ENCODE data around the gene MPHOSPH6.

The MPHOSPH6 gene

DNA sequence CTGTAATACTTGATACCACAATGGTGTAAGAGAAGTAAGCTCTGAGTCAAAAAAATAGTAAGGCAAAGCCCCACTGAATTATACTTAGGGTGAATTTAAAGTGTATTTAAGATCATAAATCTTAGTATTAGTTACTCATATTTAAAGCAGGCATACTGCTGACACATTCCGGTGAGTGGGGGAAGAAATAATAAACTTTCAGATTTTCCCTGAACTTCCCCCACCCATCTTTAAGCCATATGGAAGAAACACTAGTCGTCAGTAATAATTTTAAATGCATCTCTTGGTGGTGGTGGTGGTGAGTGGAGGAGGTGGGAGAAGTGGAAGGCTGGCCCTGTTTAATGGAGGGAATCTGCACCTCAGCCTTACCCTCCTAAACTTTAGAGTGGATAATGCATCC is 20.5 kb downstream of the MPHOSPH6 start:
- no peak overlapping the region for H3K4me3 ChIP-seq (replicated peaks; ENCODE audit: insufficient read depth, low read length)
- no peaks in the 10 kb centered on the region for H3K27me3 ChIP-seq (ENCODE audit: insufficient read depth, poor library complexity, severe bottlenecking)
- TF ChIP-seq, protein P1, sequence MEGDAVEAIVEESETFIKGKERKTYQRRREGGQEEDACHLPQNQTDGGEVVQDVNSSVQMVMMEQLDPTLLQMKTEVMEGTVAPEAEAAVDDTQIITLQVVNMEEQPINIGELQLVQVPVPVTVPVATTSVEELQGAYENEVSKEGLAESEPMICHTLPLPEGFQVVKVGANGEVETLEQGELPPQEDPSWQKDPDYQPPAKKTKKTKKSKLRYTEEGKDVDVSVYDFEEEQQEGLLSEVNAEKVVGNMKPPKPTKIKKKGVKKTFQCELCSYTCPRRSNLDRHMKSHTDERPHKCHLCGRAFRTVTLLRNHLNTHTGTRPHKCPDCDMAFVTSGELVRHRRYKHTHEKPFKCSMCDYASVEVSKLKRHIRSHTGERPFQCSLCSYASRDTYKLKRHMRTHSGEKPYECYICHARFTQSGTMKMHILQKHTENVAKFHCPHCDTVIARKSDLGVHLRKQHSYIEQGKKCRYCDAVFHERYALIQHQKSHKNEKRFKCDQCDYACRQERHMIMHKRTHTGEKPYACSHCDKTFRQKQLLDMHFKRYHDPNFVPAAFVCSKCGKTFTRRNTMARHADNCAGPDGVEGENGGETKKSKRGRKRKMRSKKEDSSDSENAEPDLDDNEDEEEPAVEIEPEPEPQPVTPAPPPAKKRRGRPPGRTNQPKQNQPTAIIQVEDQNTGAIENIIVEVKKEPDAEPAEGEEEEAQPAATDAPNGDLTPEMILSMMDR (IDR thresholded peaks at IDR 0.05; ENCODE audit: insufficient read depth, low read length): no peak
- TF ChIP-seq, protein P2, sequence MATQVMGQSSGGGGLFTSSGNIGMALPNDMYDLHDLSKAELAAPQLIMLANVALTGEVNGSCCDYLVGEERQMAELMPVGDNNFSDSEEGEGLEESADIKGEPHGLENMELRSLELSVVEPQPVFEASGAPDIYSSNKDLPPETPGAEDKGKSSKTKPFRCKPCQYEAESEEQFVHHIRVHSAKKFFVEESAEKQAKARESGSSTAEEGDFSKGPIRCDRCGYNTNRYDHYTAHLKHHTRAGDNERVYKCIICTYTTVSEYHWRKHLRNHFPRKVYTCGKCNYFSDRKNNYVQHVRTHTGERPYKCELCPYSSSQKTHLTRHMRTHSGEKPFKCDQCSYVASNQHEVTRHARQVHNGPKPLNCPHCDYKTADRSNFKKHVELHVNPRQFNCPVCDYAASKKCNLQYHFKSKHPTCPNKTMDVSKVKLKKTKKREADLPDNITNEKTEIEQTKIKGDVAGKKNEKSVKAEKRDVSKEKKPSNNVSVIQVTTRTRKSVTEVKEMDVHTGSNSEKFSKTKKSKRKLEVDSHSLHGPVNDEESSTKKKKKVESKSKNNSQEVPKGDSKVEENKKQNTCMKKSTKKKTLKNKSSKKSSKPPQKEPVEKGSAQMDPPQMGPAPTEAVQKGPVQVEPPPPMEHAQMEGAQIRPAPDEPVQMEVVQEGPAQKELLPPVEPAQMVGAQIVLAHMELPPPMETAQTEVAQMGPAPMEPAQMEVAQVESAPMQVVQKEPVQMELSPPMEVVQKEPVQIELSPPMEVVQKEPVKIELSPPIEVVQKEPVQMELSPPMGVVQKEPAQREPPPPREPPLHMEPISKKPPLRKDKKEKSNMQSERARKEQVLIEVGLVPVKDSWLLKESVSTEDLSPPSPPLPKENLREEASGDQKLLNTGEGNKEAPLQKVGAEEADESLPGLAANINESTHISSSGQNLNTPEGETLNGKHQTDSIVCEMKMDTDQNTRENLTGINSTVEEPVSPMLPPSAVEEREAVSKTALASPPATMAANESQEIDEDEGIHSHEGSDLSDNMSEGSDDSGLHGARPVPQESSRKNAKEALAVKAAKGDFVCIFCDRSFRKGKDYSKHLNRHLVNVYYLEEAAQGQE (IDR thresholded peaks at IDR 0.05; ENCODE audit: insufficient replicate concordance, low read depth): no peak
- TF ChIP-seq POLR2AphosphoS5 (IDR thresholded peaks at IDR 0.05; ENCODE audit: low read depth): no peak
- DNase-seq (ENCODE audit: low read depth in 1 of 2, low spot score in 1 of 2): no peak
- no peak overlapping the region for H3K27ac ChIP-seq (replicated peaks)

DNA sequence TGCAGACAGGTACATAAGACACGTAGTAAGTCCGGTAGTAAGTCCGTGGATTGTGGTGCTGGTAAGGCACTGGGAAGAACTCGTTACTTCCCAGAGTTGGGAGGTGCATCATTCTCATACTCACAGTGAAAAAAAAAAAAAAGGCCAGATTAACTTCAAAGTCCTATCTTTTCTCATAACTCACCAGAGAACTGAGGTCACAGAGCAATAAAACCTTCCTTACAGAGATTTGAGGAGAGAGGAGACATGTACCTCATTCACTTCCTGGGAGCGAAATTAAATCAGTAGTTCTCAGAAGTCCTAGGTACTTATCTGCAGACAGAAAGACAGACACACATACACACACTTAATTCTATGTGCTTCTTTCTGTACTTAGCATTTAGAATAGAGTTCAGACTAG is 22.5 kb downstream of the MPHOSPH6 start:
- no peak overlapping the region for H3K4me3 ChIP-seq (replicated peaks; ENCODE audit: insufficient read depth, low read length)
- no peak for DNase-seq (ENCODE audit: low read depth in 1 of 2, low spot score in 1 of 2)
- no peaks in the 10 kb centered on the region for H3K27me3 ChIP-seq (ENCODE audit: insufficient read depth, poor library complexity, severe bottlenecking)
- no peak for TF ChIP-seq SPI1 (IDR thresholded peaks at IDR 0.05; ENCODE audit: borderline replicate concordance, low read depth)
- TF ChIP-seq POLR2AphosphoS5 (IDR thresholded peaks at IDR 0.05; ENCODE audit: low read depth): no peak
- TF ChIP-seq, protein P2 (IDR thresholded peaks at IDR 0.05; ENCODE audit: insufficient replicate concordance, low read depth): no peak
- no peak for TF ChIP-seq GABPA (IDR thresholded peaks at IDR 0.05; ENCODE audit: low read depth)
- TF ChIP-seq, protein P1 (IDR thresholded peaks at IDR 0.05; ENCODE audit: insufficient read depth, low read length): no peak
- no peak overlapping the region for H3K27ac ChIP-seq (replicated peaks)

DNA sequence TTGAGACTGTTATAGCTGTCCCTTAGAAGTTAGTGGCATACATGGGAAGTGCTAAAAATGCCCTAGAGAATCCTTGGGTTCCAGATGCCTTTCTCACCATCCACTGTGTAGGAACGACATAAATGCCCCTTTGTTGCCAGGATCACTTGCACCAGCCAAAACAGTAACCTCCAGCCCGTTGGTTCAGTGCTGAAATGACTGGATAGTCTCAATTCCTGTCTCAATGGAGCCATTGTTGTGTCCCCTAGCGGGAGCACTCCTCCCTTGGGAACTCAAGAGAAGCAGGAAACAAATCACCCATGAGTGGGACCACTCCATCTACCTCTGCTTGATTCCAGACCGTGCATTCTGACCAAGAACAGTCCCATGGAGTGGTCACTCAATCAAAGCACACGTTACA is 23.1 kb downstream of the MPHOSPH6 start:
- Histone ChIP-seq H3K27ac (replicated peaks) (no peak overlapping the region), H3K4me3 (replicated peaks; ENCODE audit: insufficient read depth, low read length) (no peak overlapping the region), H3K27me3 (ENCODE audit: insufficient read depth, poor library complexity, severe bottlenecking) (no peaks in the 10 kb centered on the region)
- no peak for DNase-seq (ENCODE audit: low read depth in 1 of 2, low spot score in 1 of 2)
- TF ChIP-seq POLR2AphosphoS5 (IDR thresholded peaks at IDR 0.05; ENCODE audit: low read depth): no peak
- TF ChIP-seq SPI1 (IDR thresholded peaks at IDR 0.05; ENCODE audit: borderline replicate concordance, low read depth): no peak
- TF ChIP-seq GABPA (IDR thresholded peaks at IDR 0.05; ENCODE audit: low read depth): no peak
- TF ChIP-seq, protein P2 (IDR thresholded peaks at IDR 0.05; ENCODE audit: insufficient replicate concordance, low read depth): no peak
- TF ChIP-seq, protein P1 (IDR thresholded peaks at IDR 0.05; ENCODE audit: insufficient read depth, low read length): no peak

All from HL-60 (cell line).